K562 (cell line): Measurements from ENCODE around the gene PAFAH1B1. TPM values are rescaled to one million over a fixed set of nuclear protein-coding genes. Genes with fewer than 3 reads are reported as not detected.

ENCODE experiments used
- ATAC-seq: fragments of 200-7000 bp; cut with Tn5 transposase; 3 replicates; pipeline ENCODE4 v1.9.1; 2020; ENCODE audit warnings: moderate library complexity
- BruUV-seq: library from RNA; stranded (reverse); fragments of 400-500 nt; replicated peaks from 2 replicates; lab custom pipeline; 2021; lab: Mats Ljungman, UMichigan
- CTCF ChIA-PET: fragments of 300-600 bp; formaldehyde crosslinking; extraction: SDS; loops from one replicate; lab custom pipeline; 2021; ENCODE audit warnings: low intra/inter-chr PET ratio; lab: Yijun Ruan, JAX
- POLR2A ChIA-PET: fragments of 300-600, 350-650 bp; sonication (Branson Sonifier 250); formaldehyde crosslinking; extraction: SDS; loops from one replicate; lab custom pipeline; 2021; ENCODE audit warnings: antibody characterized with exemption, inconsistent platforms; lab: Yijun Ruan, JAX
- DNase-seq, 4 experiments: peaks; one replicate each; pipeline versions ENCODE4 v3.0.0 to v3.0.0-alpha.2; 2011 to 2018; ENCODE audit warnings: low spot score in 3 of 4, mixed read lengths in 3 of 4; ENCODE audit errors: extremely low read depth in 1 of 4
- FAIRE-seq: peaks from 2 replicates; lab custom pipeline; 2011; peaks lifted over from hg19 to GRCh38; lab: Jason Lieb, UNC
- H2AFZ ChIP-seq: 2 replicates; pipeline ENCODE4 v1.6.0; 2011; ENCODE audit warnings: low read depth, low read length, control low read depth, inconsistent platforms
- H3K27ac ChIP-seq: fragments of 200-600 bp; 3 replicates; pipeline ENCODE4 v1.8.0; 2011; ENCODE audit warnings: low read depth, mild to moderate bottlenecking, control low read depth, inconsistent platforms, low read length, moderate library complexity, mixed read lengths; ENCODE audit errors: extremely low read depth
- H3K27me3 ChIP-seq, 2 experiments: fragments of 300-600 bp in 1 of 2; 2 replicates in 1 of 2; 3 replicates in 1 of 2; pipeline versions ENCODE4 v1.6.0 to v1.8.0; 2011; ENCODE audit warnings: inconsistent platforms in 2 of 2, low read length in 2 of 2, mild to moderate bottlenecking in 1 of 2, mixed read lengths in 1 of 2, moderate library complexity in 1 of 2; ENCODE audit not compliant: control insufficient read depth in 2 of 2, insufficient read depth in 2 of 2
- H3K36me3 ChIP-seq: fragments of 300-600 bp; 3 replicates; pipeline ENCODE4 v1.8.0; 2011; ENCODE audit warnings: mild to moderate bottlenecking, low read length, inconsistent platforms; ENCODE audit not compliant: control insufficient read depth, insufficient read depth
- H3K4me1 ChIP-seq, 2 experiments: fragments of 200-600 bp in 1 of 2; replicated peaks in 1 of 2; 2 replicates in 1 of 2; 3 replicates in 1 of 2; pipeline versions ENCODE4 v1.5.1 to v1.8.0; 2011; ENCODE audit warnings: inconsistent platforms in 2 of 2, low read length in 2 of 2, mild to moderate bottlenecking in 1 of 2, mixed read lengths in 1 of 2, moderate library complexity in 1 of 2; ENCODE audit not compliant: control insufficient read depth in 2 of 2, insufficient read depth in 2 of 2
- H3K4me2 ChIP-seq: 2 replicates; pipeline ENCODE4 v1.6.1; 2011; ENCODE audit warnings: low read length, control low read depth, inconsistent platforms, mixed read lengths; ENCODE audit not compliant: insufficient read depth
- H3K4me3 ChIP-seq: fragments of 200-600 bp; sonication (generic), shearing (Covaris generic); 2 replicates; pipeline ENCODE4 v1.5.1; 2016; ENCODE audit warnings: control low read depth, inconsistent platforms
- H3K79me2 ChIP-seq: fragments of 200-600 bp; 3 replicates; pipeline ENCODE4 v1.8.0; 2011; ENCODE audit warnings: low read length, inconsistent platforms; ENCODE audit not compliant: control insufficient read depth, insufficient read depth
- H3K9ac ChIP-seq, 2 experiments: 2 replicates each; pipeline versions ENCODE4 v1.6.0 to v1.6.1; 2011; ENCODE audit warnings: low read depth in 2 of 2, low read length in 2 of 2, control low read depth in 1 of 2, inconsistent platforms in 1 of 2, mild to moderate bottlenecking in 1 of 2, mixed read lengths in 1 of 2; ENCODE audit not compliant: insufficient read depth in 1 of 2
- H3K9me1 ChIP-seq: one replicate; pipeline ENCODE4 v1.6.0; 2011; ENCODE audit warnings: inconsistent platforms, mild to moderate bottlenecking, low read length, moderate library complexity; ENCODE audit not compliant: control insufficient read depth, insufficient read depth
- H3K9me3 ChIP-seq: replicated peaks from 2 replicates; pipeline ENCODE4 v1.5.1; 2011; ENCODE audit warnings: low read depth, low read length, inconsistent platforms; ENCODE audit not compliant: control insufficient read depth, insufficient read depth
- H4K20me1 ChIP-seq: replicated peaks from 2 replicates; pipeline ENCODE4 v1.6.1; 2011; ENCODE audit warnings: low read length, inconsistent platforms, mixed read lengths; ENCODE audit not compliant: control insufficient read depth, insufficient read depth
- HCFC1 ChIP-seq: IDR thresholded peaks from 2 replicates; pipeline ENCODE4 v1.6.1; 2012; ENCODE audit warnings: low read depth, low read length, improper control_type of control experiment
- PCBP2 ChIP-seq: fragments of 200-400 bp; formaldehyde crosslinking; IDR thresholded peaks from 2 replicates; pipeline ENCODE4 v1.6.1; 2018; ENCODE audit warnings: low read length, low read depth, mild to moderate bottlenecking, moderate library complexity; ENCODE audit not compliant: poor library complexity, severe bottlenecking
- WGBS: fragments of 100-300 bp; shearing (Covaris generic); methylation state at CpG from one replicate; pipeline ENCODE4 v1.1.6; 2016; ENCODE audit warnings: low coverage, mixed read lengths; ENCODE audit not compliant: insufficient coverage; ENCODE audit errors: missing lambda C conversion rate; 5-methylcytosine and 5-hydroxymethylcytosine counted together
- in situ Hi-C: fragments of 300-500 bp; cut with MboI; formaldehyde crosslinking; loops from 4 replicates; pipeline ENCODE4 v1.15.0; 2018; ENCODE audit warnings: inconsistent platforms, mixed read lengths
- intact Hi-C: fragments of 100-400 bp; cut with micrococcal nuclease; formaldehyde crosslinking; loops from 2 replicates; pipeline ENCODE4 v1.14.2; 2022
- polyA plus RNA-seq, 8 experiments: library from polyadenylated mRNA; depleted of rRNA in 4 of 8; stranded (reverse) in 5 of 8; unstranded in 3 of 8; fragments of >200 nt; fragmentation: Nextera tagmentation in 2 of 8; fragmentation: Illumina TruSeq in 1 of 8; extraction: Ambion mirVana in 2 of 8; extraction: Trizol in 1 of 8; gene quantifications; 2 replicates each; pipeline versions ENCODE4 v1.2.1 to v1.2.3, GENCODE V29; 2011 to 2014; ENCODE audit warnings: inconsistent platforms in 1 of 8, missing spikeins in 1 of 8
- total RNA-seq, 7 experiments: library from RNA; depleted of rRNA in 6 of 7; stranded (reverse); fragments of >200 nt in 6 of 7; fragmentation: Illumina TruSeq in 2 of 7; extraction: Trizol in 2 of 7; gene quantifications; 2 replicates each; pipeline versions ENCODE4 v1.2.1 to v1.2.3, GENCODE V29; 2011 to 2021; ENCODE audit warnings: low replicate concordance in 1 of 7
- TF ChIP-seq, protein P1 (sequence below): fragments of 450-650 bp; IDR thresholded peaks from 2 replicates; pipeline ENCODE4 v1.6.1; 2018; ENCODE audit not compliant: partially characterized antibody

Gene PAFAH1B1
- total and polyA plus RNA-seq, 9 of the 15 experiments (the other 6 are each of a cell fraction or from before 2014, with no cell fraction given), result 23.3 to 66.4 (median 40.2) TPM

DNA sequence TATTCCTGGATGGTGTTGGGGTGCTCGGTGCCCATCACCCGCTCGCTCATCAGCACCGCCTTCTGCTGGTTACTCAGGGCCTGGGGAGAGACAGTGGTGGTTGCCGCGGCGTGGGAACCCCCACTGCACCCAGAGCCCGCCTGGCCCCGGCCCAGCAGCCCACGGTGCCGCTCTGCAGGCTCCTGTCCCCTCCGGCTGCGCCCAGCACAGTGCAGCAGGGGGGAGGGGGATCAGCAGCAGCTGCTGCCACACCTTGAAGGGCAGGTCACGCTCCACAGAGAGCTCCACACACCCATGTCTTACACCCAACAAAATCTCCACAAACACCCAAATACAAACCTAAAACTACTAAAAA, 99.3 kb downstream of the PAFAH1B1 start:
- H3K9me1 ChIP-seq, result no peaks in the 10 kb centered on the region
- CTCF ChIA-PET, result no interaction called here
- in situ Hi-C loops (no loop called here), intact Hi-C loops (no loop called here)
- DNase-seq, result peak in 1 of 4 experiments; percentile 14
- H3K27me3 ChIP-seq, result no peaks in the 10 kb centered on the region
- WGBS, result 100% methylated on average over 2 of the region's 14 CpGs
- peaks cover 0 to 53% of the 10 kb centered on the region in 2 experiments; a peak in 2 of 5 replicates for H3K4me1 ChIP-seq
- no peak overlapping the region for H3K27ac ChIP-seq
- H3K4me2 ChIP-seq, result no peak overlapping the region
- TF ChIP-seq HCFC1 (no peak), PCBP2 (no peak)
- TF ChIP-seq, protein P1, sequence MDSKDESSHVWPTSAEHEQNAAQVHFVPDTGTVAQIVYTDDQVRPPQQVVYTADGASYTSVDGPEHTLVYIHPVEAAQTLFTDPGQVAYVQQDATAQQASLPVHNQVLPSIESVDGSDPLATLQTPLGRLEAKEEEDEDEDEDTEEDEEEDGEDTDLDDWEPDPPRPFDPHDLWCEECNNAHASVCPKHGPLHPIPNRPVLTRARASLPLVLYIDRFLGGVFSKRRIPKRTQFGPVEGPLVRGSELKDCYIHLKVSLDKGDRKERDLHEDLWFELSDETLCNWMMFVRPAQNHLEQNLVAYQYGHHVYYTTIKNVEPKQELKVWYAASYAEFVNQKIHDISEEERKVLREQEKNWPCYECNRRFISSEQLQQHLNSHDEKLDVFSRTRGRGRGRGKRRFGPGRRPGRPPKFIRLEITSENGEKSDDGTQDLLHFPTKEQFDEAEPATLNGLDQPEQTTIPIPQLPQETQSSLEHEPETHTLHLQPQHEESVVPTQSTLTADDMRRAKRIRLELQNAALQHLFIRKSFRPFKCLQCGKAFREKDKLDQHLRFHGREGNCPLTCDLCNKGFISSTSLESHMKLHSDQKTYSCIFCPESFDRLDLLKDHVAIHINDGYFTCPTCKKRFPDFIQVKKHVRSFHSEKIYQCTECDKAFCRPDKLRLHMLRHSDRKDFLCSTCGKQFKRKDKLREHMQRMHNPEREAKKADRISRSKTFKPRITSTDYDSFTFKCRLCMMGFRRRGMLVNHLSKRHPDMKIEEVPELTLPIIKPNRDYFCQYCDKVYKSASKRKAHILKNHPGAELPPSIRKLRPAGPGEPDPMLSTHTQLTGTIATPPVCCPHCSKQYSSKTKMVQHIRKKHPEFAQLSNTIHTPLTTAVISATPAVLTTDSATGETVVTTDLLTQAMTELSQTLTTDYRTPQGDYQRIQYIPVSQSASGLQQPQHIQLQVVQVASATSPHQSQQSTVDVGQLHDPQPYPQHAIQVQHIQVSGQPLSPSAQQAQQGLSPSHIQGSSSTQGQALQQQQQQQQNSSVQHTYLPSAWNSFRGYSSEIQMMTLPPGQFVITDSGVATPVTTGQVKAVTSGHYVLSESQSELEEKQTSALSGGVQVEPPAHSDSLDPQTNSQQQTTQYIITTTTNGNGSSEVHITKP, result no peak
- TF ChIP-seq, all 486 proteins: peak for 0
- Histone ChIP-seq H2AFZ (no peak overlapping the region), H3K4me3 (no peak overlapping the region), H3K79me2 (no peaks in the 10 kb centered on the region), H3K9ac (no peak overlapping the region), H3K36me3 (peaks cover 77% of the 10 kb centered on the region; the same call in 1 of the 3 replicates), H4K20me1 (no peaks in the 10 kb centered on the region), H3K9me3 (no peaks in the 10 kb centered on the region)
- no peak for ATAC-seq
- BruUV-seq, result TSS peak; percentile 20
- POLR2A ChIA-PET, result no interaction called here
- FAIRE-seq, result no peak
